BLaER1 (cell line): Measurements from ENCODE around the gene CCDC85C.

Experiments used
- H3K27ac ChIP-seq: shearing (Covaris generic); formaldehyde crosslinking; 2 replicates; pipeline ENCODE4 v1.8.1; 2022
- H3K27me3 ChIP-seq: shearing (Covaris generic); formaldehyde crosslinking; 2 replicates; pipeline ENCODE4 v1.8.1; 2022
- H3K36me3 ChIP-seq: shearing (Covaris generic); formaldehyde crosslinking; 2 replicates; pipeline ENCODE4 v1.8.1; 2022
- H3K4me1 ChIP-seq: shearing (Covaris generic); formaldehyde crosslinking; 2 replicates; pipeline ENCODE4 v1.8.1; 2022
- H3K4me2 ChIP-seq: shearing (Covaris generic); formaldehyde crosslinking; 2 replicates; pipeline ENCODE4 v1.8.1; 2022
- H3K4me3 ChIP-seq: shearing (Covaris generic); formaldehyde crosslinking; 2 replicates; pipeline ENCODE4 v1.8.1; 2022
- H3K9ac ChIP-seq: shearing (Covaris generic); formaldehyde crosslinking; 2 replicates; pipeline ENCODE4 v1.8.1; 2022
- H3K9me3 ChIP-seq: shearing (Covaris generic); formaldehyde crosslinking; 2 replicates; pipeline ENCODE4 v1.8.1; 2022
- H4K20me1 ChIP-seq: shearing (Covaris generic); formaldehyde crosslinking; 2 replicates; pipeline ENCODE4 v1.8.1; 2022
- Cebpa-rat ChIP-seq: shearing (Covaris generic); IDR thresholded peaks from 2 replicates; pipeline ENCODE4 v1.8.1; 2022

CCDC85C gene

DNA sequence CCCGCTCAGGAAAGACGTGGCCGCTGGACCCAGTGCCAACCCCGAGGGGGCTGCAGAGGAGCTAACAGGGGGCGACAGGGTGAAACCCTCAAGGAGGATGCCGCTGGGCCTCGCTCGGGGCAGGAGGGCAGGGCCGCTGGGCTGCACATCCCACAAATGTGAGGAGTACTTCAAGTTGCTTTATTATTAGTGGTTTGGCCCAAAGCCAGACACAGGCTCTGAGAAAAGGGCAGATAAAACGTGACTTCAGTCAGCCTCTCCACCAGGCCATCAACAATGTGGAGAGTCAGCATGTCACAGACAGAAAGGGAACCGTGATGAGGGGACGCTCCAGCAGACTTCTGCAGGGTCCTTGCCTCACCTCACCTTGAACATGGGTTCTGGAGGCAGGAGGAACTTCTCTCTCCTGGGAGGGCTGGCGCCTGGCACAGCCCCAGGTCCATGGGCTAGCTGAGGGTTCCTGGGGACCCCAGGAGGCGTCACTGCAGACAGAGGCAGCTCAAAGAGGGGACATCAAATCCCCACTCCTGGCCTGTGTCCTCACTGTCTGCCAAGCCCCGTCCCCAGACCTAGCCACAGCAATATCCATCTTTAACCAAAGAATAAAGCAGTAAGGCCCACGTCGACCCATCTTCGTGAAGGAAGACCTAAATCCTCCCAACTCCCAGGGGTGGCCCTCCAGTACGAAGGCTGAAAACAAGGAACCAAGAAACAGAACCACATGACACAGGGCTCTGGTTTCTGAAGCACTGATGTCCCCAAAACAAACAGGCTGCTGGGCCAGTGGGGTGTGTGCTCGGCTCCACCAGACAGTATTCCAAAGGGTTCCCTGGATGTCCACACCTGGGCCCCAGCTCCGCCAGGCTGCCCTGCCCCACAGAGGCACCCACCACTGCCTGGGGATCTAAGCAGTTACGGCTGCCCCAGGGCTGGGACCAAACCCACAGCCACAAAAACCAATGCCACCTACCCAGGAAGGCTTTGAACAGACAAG is 35.1 kb downstream of the CCDC85C start:
- Histone ChIP-seq H3K27ac (peak overlapping the region; percentile 83), H3K27me3 (no peaks in the 10 kb centered on the region), H3K9me3 (no peaks in the 10 kb centered on the region), H3K4me3 (no peak overlapping the region; the same call in 1 of the 2 replicates), H3K4me1 (peaks cover 100% of the 10 kb centered on the region), H4K20me1 (peaks cover 100% of the 10 kb centered on the region), H3K4me2 (peak overlapping the region; percentile 84), H3K36me3 (no peaks in the 10 kb centered on the region), H3K9ac (peak overlapping the region; percentile 21; the same call in 1 of the 2 replicates)
- TF ChIP-seq Cebpa-rat: no peak

DNA sequence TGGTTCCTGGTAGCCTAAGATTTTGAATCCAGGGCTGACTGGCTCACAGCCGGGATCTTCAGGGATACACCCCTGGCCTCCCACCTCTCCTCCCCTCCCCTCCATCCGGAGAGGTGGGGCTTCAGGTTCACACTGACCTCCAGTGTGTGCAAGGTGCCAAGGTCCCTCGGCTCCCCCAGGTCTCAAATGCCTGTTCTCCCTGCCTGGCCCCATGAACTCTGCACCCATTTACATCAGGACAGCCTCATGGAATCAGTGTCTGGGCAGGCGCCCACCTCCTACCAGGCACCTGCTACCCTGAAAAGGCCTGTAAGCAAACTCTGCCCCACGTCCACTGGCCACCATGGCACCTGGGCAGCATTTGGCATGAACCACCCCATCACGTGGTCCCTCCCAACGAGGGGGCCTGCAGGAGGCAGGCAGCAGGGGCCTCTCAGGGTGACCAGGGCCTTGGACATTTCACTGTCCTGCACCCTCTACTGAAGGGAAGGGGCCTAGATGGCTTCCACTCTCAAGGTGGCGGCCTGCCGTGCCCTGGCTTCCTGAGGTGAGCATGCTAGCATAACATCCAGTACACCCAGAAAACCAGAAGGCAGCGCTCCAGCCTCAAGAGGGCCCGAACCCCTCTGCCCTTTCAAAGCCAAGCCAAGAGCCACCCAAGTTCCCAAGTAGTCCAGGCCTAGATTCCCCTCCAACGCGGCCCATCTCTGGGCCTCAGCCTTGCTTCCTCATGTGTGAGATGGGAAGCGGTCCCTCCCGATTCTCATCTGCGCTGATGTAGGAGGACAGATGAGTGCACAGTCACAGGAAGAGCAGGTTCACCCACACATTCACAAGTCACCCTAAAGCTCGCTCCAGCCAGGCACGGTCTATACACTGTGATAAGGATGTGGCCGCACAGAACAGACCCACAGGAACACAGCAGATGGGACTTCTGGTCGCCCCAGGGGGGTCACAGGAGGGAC is 37.3 kb downstream of the CCDC85C start:
- Histone ChIP-seq H3K36me3 (no peaks in the 10 kb centered on the region), H3K4me2 (peak overlapping the region; percentile 84), H3K27me3 (no peaks in the 10 kb centered on the region), H3K9me3 (no peaks in the 10 kb centered on the region), H3K4me3 (no peak overlapping the region), H4K20me1 (peaks cover 100% of the 10 kb centered on the region), H3K9ac (no peak overlapping the region), H3K27ac (no peak overlapping the region; the same call in 1 of the 2 replicates), H3K4me1 (peaks cover 100% of the 10 kb centered on the region)
- TF ChIP-seq Cebpa-rat: no peak

- no peaks in the 10 kb centered on the region for H3K36me3 ChIP-seq
- no peaks in the 10 kb centered on the region for H3K27me3 ChIP-seq
- H3K4me3 ChIP-seq: no peak overlapping the region
- peaks cover 100% of the 10 kb centered on the region for H3K4me1 ChIP-seq
- no peaks in the 10 kb centered on the region for H3K9me3 ChIP-seq
- no peak for TF ChIP-seq Cebpa-rat
- peak overlapping the region; percentile 84 for H3K4me2 ChIP-seq
- no peak overlapping the region for H3K27ac ChIP-seq
- peaks cover 100% of the 10 kb centered on the region for H4K20me1 ChIP-seq
- H3K9ac ChIP-seq: no peak overlapping the region
These were observed 38.0 kb downstream of the CCDC85C start for GRCh38 chr14:99566009-99566389.

- Histone ChIP-seq H3K27ac (0 out of 2 replicates have a peak overlapping the region, but pooled peaks have one; percentile 35), H3K27me3 (no peaks in the 10 kb centered on the region), H3K4me3 (no peak overlapping the region), H3K36me3 (no peaks in the 10 kb centered on the region), H3K4me1 (peaks cover 100% of the 10 kb centered on the region), H3K9me3 (no peaks in the 10 kb centered on the region), H4K20me1 (peaks cover 100% of the 10 kb centered on the region), H3K4me2 (peak overlapping the region; percentile 84), H3K9ac (no peak overlapping the region)
- no peak for TF ChIP-seq Cebpa-rat
These were observed 38.6 kb downstream of the CCDC85C start for GRCh38 chr14:99565383-99565782.

DNA sequence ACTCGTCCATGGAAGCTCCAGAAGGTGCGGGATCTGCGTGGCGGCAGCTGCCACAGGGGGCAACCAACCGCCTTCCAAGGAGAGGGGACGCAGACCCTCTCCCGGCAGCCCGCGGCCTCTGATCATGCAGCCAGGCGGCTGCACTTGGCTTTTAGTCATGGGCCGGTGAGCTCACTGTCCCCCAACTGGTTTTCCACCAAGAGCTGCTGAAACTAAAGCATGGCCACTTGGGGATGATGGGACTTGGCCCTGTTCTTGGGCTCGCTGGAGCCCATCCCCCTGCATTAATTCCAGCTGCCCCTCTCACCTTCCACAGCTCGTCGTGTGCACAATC is 39.1 kb downstream of the CCDC85C start:
- TF ChIP-seq Cebpa-rat: no peak
- Histone ChIP-seq H3K4me3 (peak overlapping the region; percentile 28; the same call in 1 of the 2 replicates), H3K27me3 (no peaks in the 10 kb centered on the region), H3K9ac (peak overlapping the region; percentile 55; the same call in 1 of the 2 replicates), H3K9me3 (no peaks in the 10 kb centered on the region), H3K4me1 (peaks cover 100% of the 10 kb centered on the region), H3K36me3 (no peaks in the 10 kb centered on the region), H3K4me2 (peak overlapping the region; percentile 84), H4K20me1 (peaks cover 100% of the 10 kb centered on the region), H3K27ac (peak overlapping the region; percentile 35; the same call in 1 of the 2 replicates)

DNA sequence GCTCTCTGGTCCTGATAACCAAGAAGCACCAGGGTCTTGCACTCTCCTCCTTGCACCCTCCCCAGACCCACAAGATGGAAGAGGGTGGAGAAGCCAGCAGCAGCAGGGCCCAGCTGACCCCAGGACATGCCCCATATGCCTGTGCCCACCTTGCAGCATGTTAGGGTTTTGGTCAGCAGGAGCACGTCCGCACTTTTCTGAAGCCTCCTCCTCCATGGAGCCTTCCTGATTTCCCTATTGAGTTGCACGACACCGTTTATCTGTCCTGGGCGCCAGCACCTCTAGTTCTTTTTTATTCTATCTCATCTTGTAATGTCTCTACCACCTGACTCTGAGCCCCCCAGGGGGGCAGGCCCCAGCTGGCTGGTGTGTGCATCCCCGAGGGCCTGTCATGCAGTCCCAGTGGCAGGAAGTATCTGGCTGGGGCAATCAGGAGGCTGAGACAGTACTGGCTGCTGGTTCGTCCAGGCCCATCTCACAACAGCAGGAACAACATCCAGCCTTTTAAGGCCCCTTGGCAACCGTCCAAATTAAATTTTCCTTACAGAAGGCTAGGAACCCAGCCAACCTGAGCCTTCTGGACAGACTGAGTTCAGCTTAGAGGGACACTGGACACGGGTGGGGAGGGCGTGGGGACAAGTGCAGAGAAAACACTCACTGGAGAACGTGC is 39.6 kb downstream of the CCDC85C start:
- peak overlapping the region; percentile 84 for H3K4me2 ChIP-seq
- TF ChIP-seq Cebpa-rat: no peak
- peak overlapping the region; percentile 55; the same call in 1 of the 2 replicates for H3K9ac ChIP-seq
- H3K27me3 ChIP-seq: no peaks in the 10 kb centered on the region
- H3K4me1 ChIP-seq: peaks cover 100% of the 10 kb centered on the region
- no peaks in the 10 kb centered on the region for H3K9me3 ChIP-seq
- no peaks in the 10 kb centered on the region for H3K36me3 ChIP-seq
- peak overlapping the region; percentile 28; the same call in 1 of the 2 replicates for H3K4me3 ChIP-seq
- H4K20me1 ChIP-seq: peaks cover 100% of the 10 kb centered on the region
- H3K27ac ChIP-seq: peak overlapping the region; percentile 35; the same call in 1 of the 2 replicates

- H3K27ac ChIP-seq: no peak overlapping the region
- no peaks in the 10 kb centered on the region for H3K9me3 ChIP-seq
- no peak for TF ChIP-seq Cebpa-rat
- no peak overlapping the region for H3K4me3 ChIP-seq
- H3K27me3 ChIP-seq: no peaks in the 10 kb centered on the region
- H3K4me2 ChIP-seq: peak overlapping the region; percentile 84
- peaks cover 100% of the 10 kb centered on the region for H4K20me1 ChIP-seq
- no peak overlapping the region for H3K9ac ChIP-seq
- H3K36me3 ChIP-seq: peaks cover 3% of the 10 kb centered on the region; the same call in 1 of the 2 replicates
- peaks cover 100% of the 10 kb centered on the region for H3K4me1 ChIP-seq
These were observed 40.3 kb downstream of the CCDC85C start for GRCh38 chr14:99563749-99564129.

DNA sequence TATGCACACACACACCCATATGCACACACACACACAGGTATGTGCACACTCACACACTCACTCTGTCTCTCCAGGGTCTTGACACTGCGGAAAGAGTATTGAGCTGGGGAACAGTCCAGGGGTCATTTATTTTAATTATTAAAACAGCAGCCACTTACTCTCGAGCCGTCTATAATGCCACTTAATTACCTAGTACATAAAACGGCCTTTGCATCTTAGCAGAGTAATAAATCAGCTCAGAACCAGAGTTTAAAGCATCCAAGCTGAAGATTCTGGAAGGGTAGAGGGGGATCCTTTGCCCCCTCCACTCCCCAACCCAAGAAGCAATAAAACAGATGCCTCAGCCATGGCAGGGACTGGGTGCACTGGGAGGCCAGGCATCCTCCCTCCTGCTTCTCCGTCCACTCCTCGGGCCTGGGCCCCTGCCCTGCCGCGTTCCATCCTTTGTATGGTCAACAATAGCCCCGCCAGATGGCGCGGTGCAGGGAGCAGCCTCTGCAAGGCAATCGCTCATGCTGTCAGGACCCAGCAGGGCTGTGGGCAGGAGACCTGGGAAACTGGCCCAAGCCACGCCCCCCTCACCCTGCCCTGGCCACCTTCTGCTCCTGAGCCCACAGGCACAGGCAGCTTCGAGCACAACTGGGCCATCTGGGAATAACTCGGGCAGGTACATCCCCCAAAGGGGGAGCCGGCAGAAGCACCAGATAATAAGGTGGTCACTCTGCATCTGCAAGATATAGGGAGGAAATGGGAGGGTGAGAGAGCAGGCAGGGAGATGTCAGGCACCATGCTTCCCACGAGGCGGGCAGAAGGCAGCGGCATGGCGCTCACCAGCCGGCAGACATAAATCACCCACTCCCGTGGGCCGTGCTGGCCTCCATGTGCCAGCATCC is 40.9 kb downstream of the CCDC85C start:
- Histone ChIP-seq H3K27ac (no peak overlapping the region), H3K27me3 (no peaks in the 10 kb centered on the region), H3K9ac (no peak overlapping the region), H4K20me1 (peaks cover 100% of the 10 kb centered on the region), H3K4me2 (peak overlapping the region; percentile 84), H3K9me3 (no peaks in the 10 kb centered on the region), H3K4me1 (peaks cover 93% of the 10 kb centered on the region), H3K4me3 (no peak overlapping the region), H3K36me3 (peaks cover 5% of the 10 kb centered on the region; the same call in 1 of the 2 replicates)
- TF ChIP-seq Cebpa-rat: no peak
